ENCODE data around the gene WSB2.
"Not testable (repeated sequence)": the region's sequence is repeated elsewhere in the genome, so short reads cannot be mapped to it uniquely, and the experiment has no call there.

Gene WSB2

GRCh38 chr12:118034429-118035189 is 26.4 kb downstream of the WSB2 start:
- DNase-seq: peak in 1 of 5 experiments; percentile 32

GRCh38 chr12:118033902-118034301 is 27.1 kb downstream of the WSB2 start:
- DNase-seq: no peak

GRCh38 chr12:118033323-118033722 is 27.7 kb downstream of the WSB2 start:
- DNase-seq: no peak

- no peak for DNase-seq
Observed at GRCh38 chr12:118032188-118032587, 28.8 kb downstream of the WSB2 start.

GRCh38 chr12:118029166-118029565 is 31.8 kb downstream of the WSB2 start:
- no peak for DNase-seq

GRCh38 chr12:118025168-118025567 is 35.8 kb downstream of the WSB2 start:
- no peak for DNase-seq

- no peak for DNase-seq
Observed at GRCh38 chr12:118023301-118023860, 37.6 kb downstream of the WSB2 start.

- no peak for DNase-seq
Observed at GRCh38 chr12:118022728-118023109, 38.3 kb downstream of the WSB2 start.

- DNase-seq: not testable (repeated sequence)
Observed at GRCh38 chr12:118022097-118022727, 38.8 kb downstream of the WSB2 start.

- no peak for DNase-seq
Observed at GRCh38 chr12:118020036-118020435, 40.9 kb downstream of the WSB2 start.

- no peak for DNase-seq
Observed at GRCh38 chr12:118017926-118018325, 43.1 kb downstream of the WSB2 start.

- DNase-seq: peak; percentile 92 to 97 (median 97)
Observed at GRCh38 chr12:118016424-118017264, 44.3 kb downstream of the WSB2 start, which contains the start of gene RFC5. Gene RFC5, plus strand, starts transcription at chr12:118016703. Its CDS starts 125 bp downstream, at chr12:118016828.

- no peak for DNase-seq
Observed at GRCh38 chr12:118015944-118016343, 45.0 kb downstream of the WSB2 start.

GRCh38 chr12:118015306-118015705 is 45.7 kb downstream of the WSB2 start:
- DNase-seq: no peak

GRCh38 chr12:118013283-118013682 is 47.7 kb downstream of the WSB2 start:
- no peak for DNase-seq

- no peak for DNase-seq
Observed at GRCh38 chr12:118011961-118012360, 49.0 kb downstream of the WSB2 start.

- DNase-seq: no peak
Observed at GRCh38 chr12:118011377-118011776, 49.6 kb downstream of the WSB2 start.

- no peak for DNase-seq
Observed at GRCh38 chr12:118010903-118011302, 50.1 kb downstream of the WSB2 start.

- not testable (repeated sequence) for DNase-seq
Observed at GRCh38 chr12:117999806-118000205, 61.2 kb downstream of the WSB2 start.

GRCh38 chr12:117998719-117999118 is 62.3 kb downstream of the WSB2 start:
- DNase-seq: no peak

- peak in 1 of 5 experiments; percentile 29 for DNase-seq
Observed at GRCh38 chr12:117994551-117995438, 66.2 kb downstream of the WSB2 start.
